Mesenchymal stem cell (in vitro differentiated cells and primary cell): ENCODE data around the gene RIPK3.

Source experiments
- DNase-seq: peaks from one replicate; pipeline ENCODE4 v3.0.0-alpha.2; 2013
- H2AFZ ChIP-seq: one replicate; pipeline ENCODE4 v1.6.1; 2013; ENCODE audit warnings: low read depth, mild to moderate bottlenecking, control low read depth, inconsistent platforms, low read length, moderate library complexity
- H2AK5ac ChIP-seq: 2 replicates; pipeline ENCODE4 v1.6.1; 2013; ENCODE audit warnings: low read length, moderate library complexity, mild to moderate bottlenecking, inconsistent platforms; ENCODE audit not compliant: severe bottlenecking
- H2BK120ac ChIP-seq: one replicate; pipeline ENCODE4 v1.6.1; 2013; ENCODE audit warnings: low read depth, mild to moderate bottlenecking, inconsistent platforms, low read length, moderate library complexity
- H2BK12ac ChIP-seq, 2 experiments: one replicate each; pipeline ENCODE4 v1.6.1; 2013; ENCODE audit warnings: inconsistent platforms in 2 of 2, low read length in 2 of 2, mild to moderate bottlenecking in 2 of 2, moderate library complexity in 2 of 2, control low read depth in 1 of 2
- H2BK15ac ChIP-seq: one replicate; pipeline ENCODE4 v1.6.1; 2013; ENCODE audit warnings: mild to moderate bottlenecking, low read depth, inconsistent platforms; ENCODE audit not compliant: poor library complexity, severe bottlenecking
- H2BK5ac ChIP-seq: 2 replicates; pipeline ENCODE4 v1.6.1; 2013; ENCODE audit warnings: low read depth, mild to moderate bottlenecking, low read length, control low read depth, inconsistent platforms; ENCODE audit not compliant: poor library complexity, severe bottlenecking
- H3K14ac ChIP-seq, 2 experiments: one replicate each; pipeline ENCODE4 v1.6.1; 2013; ENCODE audit warnings: inconsistent platforms in 2 of 2, low read length in 2 of 2, control low read depth in 1 of 2, mild to moderate bottlenecking in 1 of 2, moderate library complexity in 1 of 2
- H3K18ac ChIP-seq, 2 experiments: one replicate each; pipeline ENCODE4 v1.6.1; 2013; ENCODE audit warnings: inconsistent platforms in 2 of 2, low read length in 2 of 2, control low read depth in 1 of 2, low read depth in 1 of 2, mild to moderate bottlenecking in 1 of 2
- H3K23ac ChIP-seq, 2 experiments: one replicate each; pipeline ENCODE4 v1.6.1; 2013; ENCODE audit warnings: inconsistent platforms in 2 of 2, low read length in 2 of 2, mild to moderate bottlenecking in 2 of 2, moderate library complexity in 2 of 2, control low read depth in 1 of 2
- H3K27ac ChIP-seq: 2 replicates; pipeline ENCODE4 v1.5.1; 2013; ENCODE audit warnings: mild to moderate bottlenecking, moderate library complexity, low read length, control low read depth, inconsistent platforms; ENCODE audit not compliant: poor library complexity, severe bottlenecking
- H3K27me3 ChIP-seq, 2 experiments: 2 replicates each; pipeline versions ENCODE4 v1.6.1 to v1.7.0; 2013; ENCODE audit warnings: low read length in 2 of 2, mild to moderate bottlenecking in 2 of 2, moderate library complexity in 2 of 2, control low read depth in 1 of 2, inconsistent platforms in 1 of 2; ENCODE audit not compliant: control insufficient read depth in 1 of 2, insufficient read depth in 1 of 2
- H3K36me3 ChIP-seq, 2 experiments: 2 replicates each; pipeline versions ENCODE4 v1.6.1 to v1.7.0; 2013; ENCODE audit warnings: low read length in 2 of 2, control low read depth in 1 of 2, inconsistent platforms in 1 of 2, low read depth in 1 of 2, mild to moderate bottlenecking in 1 of 2; ENCODE audit not compliant: insufficient read depth in 2 of 2, control insufficient read depth in 1 of 2
- H3K4ac ChIP-seq, 2 experiments: one replicate each; pipeline ENCODE4 v1.6.1; 2013; ENCODE audit warnings: inconsistent platforms in 2 of 2, low read length in 2 of 2, mild to moderate bottlenecking in 2 of 2, moderate library complexity in 2 of 2, control low read depth in 1 of 2, low read depth in 1 of 2
- H3K4me1 ChIP-seq: 2 replicates; pipeline ENCODE4 v1.6.1; 2013; ENCODE audit warnings: low read depth, low read length, control low read depth; ENCODE audit not compliant: control insufficient read depth, insufficient read depth
- H3K4me2 ChIP-seq: 2 replicates; pipeline ENCODE4 v1.6.1; 2013; ENCODE audit warnings: low read length, mild to moderate bottlenecking, inconsistent platforms; ENCODE audit not compliant: poor library complexity, severe bottlenecking
- H3K4me3 ChIP-seq, 2 experiments: 2 replicates each; pipeline versions ENCODE4 v1.5.1 to v1.7.0; 2013; ENCODE audit warnings: low read length in 2 of 2, mild to moderate bottlenecking in 2 of 2, control low read depth in 1 of 2, low read depth in 1 of 2; ENCODE audit not compliant: insufficient read depth in 1 of 2
- H3K79me1 ChIP-seq: replicated peaks from 2 replicates; pipeline ENCODE4 v1.6.1; 2013; ENCODE audit warnings: mild to moderate bottlenecking, control low read depth, low read length, inconsistent platforms; ENCODE audit not compliant: poor library complexity, severe bottlenecking
- H3K9ac ChIP-seq: 2 replicates; pipeline ENCODE4 v1.7.0; 2013; ENCODE audit warnings: mild to moderate bottlenecking, low read length, moderate library complexity
- H3K9me3 ChIP-seq: 2 replicates; pipeline ENCODE4 v1.7.0; 2013; ENCODE audit warnings: mild to moderate bottlenecking, low read length; ENCODE audit not compliant: control insufficient read depth
- H4K8ac ChIP-seq: one replicate; pipeline ENCODE4 v1.6.1; 2013; ENCODE audit warnings: inconsistent platforms, mild to moderate bottlenecking, low read length, moderate library complexity
- H4K91ac ChIP-seq: one replicate; pipeline ENCODE4 v1.6.1; 2013; ENCODE audit warnings: mild to moderate bottlenecking, low read length, inconsistent platforms
- WGBS: methylation state at CpG from one replicate; pipeline ENCODE4 v1.1.7; 2013; ENCODE audit warnings: mixed read lengths; 5-methylcytosine and 5-hydroxymethylcytosine counted together

Gene RIPK3

GRCh38 chr14:24361326-24361725 is 21.5 kb upstream of the RIPK3 start:
- Histone ChIP-seq H3K14ac (no peak overlapping the region), H3K4me2 (no peak overlapping the region), H2BK5ac (no peak overlapping the region), H4K8ac (no peak overlapping the region), H2BK12ac (no peak overlapping the region), H3K18ac (no peak overlapping the region), H4K91ac (no peak overlapping the region), H3K27me3 (peaks cover 0 to 9% of the 10 kb centered on the region in 2 experiments), H2BK120ac (no peak overlapping the region), H3K79me1 (no peaks in the 10 kb centered on the region), H2BK15ac (no peak overlapping the region), H3K36me3 (no peaks in the 10 kb centered on the region), H3K23ac (no peak overlapping the region), H3K9me3 (no peaks in the 10 kb centered on the region), H3K9ac (no peak overlapping the region), H3K4ac (no peak overlapping the region), H3K4me3 (no peak overlapping the region), H2AK5ac (no peak overlapping the region), H3K4me1 (peaks cover 6% of the 10 kb centered on the region), H2AFZ (no peak overlapping the region), H3K27ac (no peak overlapping the region)
- WGBS: no CpG with 5 or more reads among the region's 2 CpGs
- no peak for DNase-seq

- DNase-seq: no peak
- Histone ChIP-seq H2BK120ac (no peak overlapping the region), H2BK15ac (no peak overlapping the region), H3K4ac (no peak overlapping the region), H2AFZ (no peak overlapping the region), H3K18ac (no peak overlapping the region), H3K23ac (no peak overlapping the region), H3K4me3 (no peak overlapping the region), H3K9ac (no peak overlapping the region), H2BK5ac (no peak overlapping the region), H3K9me3 (no peaks in the 10 kb centered on the region), H3K27ac (no peak overlapping the region), H2AK5ac (no peak overlapping the region), H2BK12ac (no peak overlapping the region), H3K4me1 (no peaks in the 10 kb centered on the region), H3K79me1 (no peaks in the 10 kb centered on the region), H3K36me3 (no peaks in the 10 kb centered on the region), H3K14ac (no peak overlapping the region), H3K27me3 (peaks cover 0 to 9% of the 10 kb centered on the region in 2 experiments), H3K4me2 (no peak overlapping the region), H4K8ac (no peak overlapping the region), H4K91ac (no peak overlapping the region)
- WGBS: 89% methylated on average over 3 of the region's 3 CpGs
These were observed 20.5 kb upstream of the RIPK3 start for GRCh38 chr14:24360281-24360680.

GRCh38 chr14:24356208-24356607 is 16.4 kb upstream of the RIPK3 start:
- H3K4me3 ChIP-seq: no peak overlapping the region
- 69% methylated on average over 4 of the region's 4 CpGs for WGBS
- H3K4me2 ChIP-seq: no peak overlapping the region
- no peak overlapping the region for H3K14ac ChIP-seq
- H3K36me3 ChIP-seq: no peaks in the 10 kb centered on the region
- no peak overlapping the region for H2BK120ac ChIP-seq
- H2AK5ac ChIP-seq: no peak overlapping the region
- H4K91ac ChIP-seq: no peak overlapping the region
- H3K4ac ChIP-seq: no peak overlapping the region
- no peaks in the 10 kb centered on the region for H3K4me1 ChIP-seq
- DNase-seq: no peak
- H3K23ac ChIP-seq: no peak overlapping the region
- H4K8ac ChIP-seq: no peak overlapping the region
- H3K27me3 ChIP-seq: peaks cover 0 to 24% of the 10 kb centered on the region in 2 experiments
- H2AFZ ChIP-seq: no peak overlapping the region
- H3K79me1 ChIP-seq: no peaks in the 10 kb centered on the region
- no peak overlapping the region for H2BK12ac ChIP-seq
- H3K27ac ChIP-seq: no peak overlapping the region
- no peak overlapping the region for H2BK5ac ChIP-seq
- no peak overlapping the region for H2BK15ac ChIP-seq
- H3K9me3 ChIP-seq: no peaks in the 10 kb centered on the region
- no peak overlapping the region for H3K9ac ChIP-seq
- no peak overlapping the region for H3K18ac ChIP-seq

GRCh38 chr14:24355009-24355408 is 15.2 kb upstream of the RIPK3 start:
- no peak overlapping the region for H2AK5ac ChIP-seq
- peak overlapping the region in 1 of 2 experiments; percentile 74 for H3K18ac ChIP-seq
- H3K14ac ChIP-seq: peak overlapping the region in 1 of 2 experiments; percentile 83
- H3K4me1 ChIP-seq: no peaks in the 10 kb centered on the region
- H2BK15ac ChIP-seq: no peak overlapping the region
- DNase-seq: no peak
- H4K8ac ChIP-seq: no peak overlapping the region
- no peaks in the 10 kb centered on the region for H3K9me3 ChIP-seq
- H2BK12ac ChIP-seq: peak overlapping the region; percentile 66 to 71
- H3K4me3 ChIP-seq: no peak overlapping the region
- H3K9ac ChIP-seq: no peak overlapping the region
- H4K91ac ChIP-seq: no peak overlapping the region
- peak overlapping the region; percentile 8 for H2BK120ac ChIP-seq
- H3K27ac ChIP-seq: no peak overlapping the region
- no peaks in the 10 kb centered on the region for H3K36me3 ChIP-seq
- WGBS: 97% methylated on average over 4 of the region's 7 CpGs
- H3K27me3 ChIP-seq: peaks cover 0 to 35% of the 10 kb centered on the region in 2 experiments
- H2BK5ac ChIP-seq: no peak overlapping the region
- H3K4ac ChIP-seq: no peak overlapping the region
- H3K79me1 ChIP-seq: no peaks in the 10 kb centered on the region
- no peak overlapping the region for H2AFZ ChIP-seq
- no peak overlapping the region for H3K4me2 ChIP-seq
- H3K23ac ChIP-seq: no peak overlapping the region
